A673 (cell line): ENCODE measurements around the gene TOMM40L. TPM values are rescaled to one million over a fixed set of nuclear protein-coding genes. Genes with fewer than 3 reads are reported as not detected.

Experiments used
- BruUV-seq: library from RNA; stranded (reverse); fragments of 400-500 nt; replicated peaks from 2 replicates; lab custom pipeline; 2021; lab: Mats Ljungman, UMichigan
- CTCF ChIA-PET: fragments of 300-600 bp; sonication (Branson Sonifier 250); formaldehyde crosslinking; loops from one replicate; lab custom pipeline; 2022; ENCODE audit warnings: antibody characterized with exemption; lab: Charles Lee
- POLR2A ChIA-PET: fragments of 300-600 bp; sonication (Branson Sonifier 250); formaldehyde crosslinking; loops from one replicate; lab custom pipeline; 2022; ENCODE audit warnings: antibody characterized with exemption; ENCODE audit not compliant: low non-redundant PET; lab: Charles Lee
- DNase-seq: peaks from one replicate; pipeline ENCODE4 v3.0.0-alpha.2; 2015; ENCODE audit warnings: low spot score
- H3K27ac ChIP-seq: fragments of 200-600 bp; sonication (generic); 2 replicates; pipeline ENCODE4 v1.5.1; 2016; ENCODE audit warnings: mixed run types, low read depth, mild to moderate bottlenecking, mixed read lengths, antibody characterized with exemption, low read length; ENCODE audit not compliant: poor library complexity, severe bottlenecking
- H3K27me3 ChIP-seq: fragments of 200-600 bp; sonication (generic); replicated peaks from 2 replicates; pipeline ENCODE4 v1.6.1; 2017; ENCODE audit warnings: mixed run types, low read depth, mild to moderate bottlenecking, mixed read lengths, antibody characterized with exemption, low read length; ENCODE audit not compliant: insufficient read depth, poor library complexity
- H3K36me3 ChIP-seq: fragments of 200-600 bp; sonication (generic); 2 replicates; pipeline ENCODE4 v1.6.1; 2016; ENCODE audit warnings: mixed run types, mild to moderate bottlenecking, mixed read lengths, antibody characterized with exemption, low read length; ENCODE audit not compliant: insufficient read depth, poor library complexity, severe bottlenecking
- H3K4me1 ChIP-seq: fragments of 200-600 bp; sonication (generic); 2 replicates; pipeline ENCODE4 v1.6.1; 2017; ENCODE audit warnings: mixed run types, mild to moderate bottlenecking, mixed read lengths, antibody characterized with exemption, low read length; ENCODE audit not compliant: insufficient read depth, poor library complexity, severe bottlenecking
- H3K4me3 ChIP-seq: fragments of 200-600 bp; sonication (generic); 2 replicates; pipeline ENCODE4 v1.5.1; 2016; ENCODE audit warnings: low read depth, mixed run types, mild to moderate bottlenecking, mixed read lengths, low read length; ENCODE audit not compliant: poor library complexity, severe bottlenecking
- H3K9me3 ChIP-seq: fragments of 200-600 bp; sonication (generic); 2 replicates; pipeline ENCODE4 v1.6.1; 2016; ENCODE audit warnings: mixed run types, low read depth, mild to moderate bottlenecking, mixed read lengths, antibody characterized with exemption, low read length; ENCODE audit not compliant: poor library complexity, severe bottlenecking
- EZH2 ChIP-seq: fragments of 200-600 bp; sonication (generic); IDR thresholded peaks from 2 replicates; pipeline ENCODE4 v1.6.1; 2017; ENCODE audit warnings: borderline replicate concordance, low read depth, mild to moderate bottlenecking, mixed read lengths, antibody characterized with exemption, low read length; ENCODE audit not compliant: poor library complexity, severe bottlenecking
- intact Hi-C: fragments of 100-400 bp; cut with micrococcal nuclease; formaldehyde crosslinking; loops from one replicate; pipeline ENCODE4 v1.10.0; 2022; ENCODE audit not compliant: unreplicated experiment
- total RNA-seq: library from RNA; stranded (reverse); gene quantifications from 2 replicates; pipeline ENCODE4 v1.2.3, GENCODE V29; 2021
- TF ChIP-seq, protein P1 (sequence below): fragments of 300-800, 200-600 bp; sonication (generic); conservative IDR thresholded peaks from 2 replicates; pipeline ENCODE4 v1.5.1; 2017; ENCODE audit warnings: low read depth, mild to moderate bottlenecking, antibody characterized with exemption, low read length, moderate library complexity, mixed read lengths

The TOMM40L gene
- total RNA-seq, 1 experiment from 2014 or later = 14.0 TPM

- Histone ChIP-seq H3K27me3 (no peaks in the 10 kb centered on the region), H3K4me1 (peaks cover 51% of the 10 kb centered on the region), H3K27ac (peak overlapping the region; percentile 87), H3K9me3 (no peaks in the 10 kb centered on the region), H3K4me3 (peak overlapping the region; percentile 57), H3K36me3 (peaks cover 28% of the 10 kb centered on the region)
- peak; percentile 43 for DNase-seq
- intact Hi-C loops = no loop called here
- BruUV-seq = TSS peak; percentile 86
- POLR2A ChIA-PET = no interaction called here
- CTCF ChIA-PET = interaction anchor here (0.7 to 2.8 kb wide), 3 partner anchors 27 to 33 kb away, joined by 4 to 8 read pairs (median 7); partner anchors contain the start of genes PPOX and TOMM40L
- TF ChIP-seq, protein P1, sequence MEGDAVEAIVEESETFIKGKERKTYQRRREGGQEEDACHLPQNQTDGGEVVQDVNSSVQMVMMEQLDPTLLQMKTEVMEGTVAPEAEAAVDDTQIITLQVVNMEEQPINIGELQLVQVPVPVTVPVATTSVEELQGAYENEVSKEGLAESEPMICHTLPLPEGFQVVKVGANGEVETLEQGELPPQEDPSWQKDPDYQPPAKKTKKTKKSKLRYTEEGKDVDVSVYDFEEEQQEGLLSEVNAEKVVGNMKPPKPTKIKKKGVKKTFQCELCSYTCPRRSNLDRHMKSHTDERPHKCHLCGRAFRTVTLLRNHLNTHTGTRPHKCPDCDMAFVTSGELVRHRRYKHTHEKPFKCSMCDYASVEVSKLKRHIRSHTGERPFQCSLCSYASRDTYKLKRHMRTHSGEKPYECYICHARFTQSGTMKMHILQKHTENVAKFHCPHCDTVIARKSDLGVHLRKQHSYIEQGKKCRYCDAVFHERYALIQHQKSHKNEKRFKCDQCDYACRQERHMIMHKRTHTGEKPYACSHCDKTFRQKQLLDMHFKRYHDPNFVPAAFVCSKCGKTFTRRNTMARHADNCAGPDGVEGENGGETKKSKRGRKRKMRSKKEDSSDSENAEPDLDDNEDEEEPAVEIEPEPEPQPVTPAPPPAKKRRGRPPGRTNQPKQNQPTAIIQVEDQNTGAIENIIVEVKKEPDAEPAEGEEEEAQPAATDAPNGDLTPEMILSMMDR = 0 out of 2 replicates have a peak, but pooled peaks have one; percentile 18
- no peak for TF ChIP-seq EZH2
Observed at GRCh38 chr1:161198194-161198896, 27.5 kb upstream of the TOMM40L start.

GRCh38 chr1:161198897-161199431 lies 26.9 kb upstream of the TOMM40L start, which contains the start of gene ADAMTS4:
Gene ADAMTS4, minus strand, starts transcription at chr1:161199054. Its CDS starts 427 bp downstream, at chr1:161198627.
- H3K4me3 ChIP-seq = peak within 1 kb of the TSS; percentile 57
- POLR2A ChIA-PET = interaction anchor here (0.6 kb wide), 1 partner anchor 77 kb away, joined by 5 read pairs; no protein-coding TSS in a partner anchor

DNA sequence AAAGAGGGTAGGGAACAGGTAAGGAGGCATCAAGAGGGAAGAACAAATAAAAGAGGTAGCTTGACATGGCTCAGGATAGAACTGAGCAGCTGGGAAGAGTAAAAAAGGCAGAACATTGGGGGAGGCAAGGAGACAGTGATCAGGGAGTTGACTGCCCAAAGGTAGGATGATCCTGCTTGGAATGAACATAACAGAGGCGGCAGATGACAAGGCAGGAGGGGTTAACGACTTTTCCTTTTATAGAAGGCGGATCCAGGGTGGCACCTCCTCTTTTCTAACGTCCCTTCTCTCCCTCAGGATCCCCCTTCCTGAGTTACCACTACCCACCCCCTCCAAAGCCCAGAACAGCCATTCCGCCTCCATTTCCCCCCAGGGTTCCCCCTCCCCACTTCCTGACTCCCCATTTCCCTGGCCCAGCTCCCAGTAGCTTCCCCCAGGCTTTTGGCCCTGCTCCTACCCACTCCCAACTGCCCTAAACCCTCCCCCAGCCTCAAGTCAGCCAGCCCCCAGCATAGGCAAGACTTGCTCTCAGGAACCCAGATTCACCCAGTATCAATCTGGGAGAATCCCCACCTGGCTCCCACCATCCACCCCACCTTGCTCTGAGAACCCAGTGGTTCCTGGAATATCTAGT lies 26.2 kb upstream of the TOMM40L start:
- H3K4me1 ChIP-seq = peaks cover 51% of the 10 kb centered on the region
- H3K9me3 ChIP-seq = no peaks in the 10 kb centered on the region
- POLR2A ChIA-PET = interaction anchor here (0.6 kb wide), 1 partner anchor 78 kb away, joined by 5 read pairs; no protein-coding TSS in a partner anchor
- no peaks in the 10 kb centered on the region for H3K27me3 ChIP-seq
- CTCF ChIA-PET = interaction anchor here (2.8 kb wide), 1 partner anchor 26 kb away, joined by 8 read pairs; the partner anchor contains the start of gene TOMM40L
- H3K4me3 ChIP-seq = peak overlapping the region; percentile 57
- no peak for TF ChIP-seq EZH2
- TF ChIP-seq, protein P1 = no peak
- intact Hi-C loops = no loop called here
- BruUV-seq = no TSS peak
- peak; percentile 76 for DNase-seq
- H3K36me3 ChIP-seq = peaks cover 28% of the 10 kb centered on the region
- H3K27ac ChIP-seq = peak overlapping the region; percentile 87

More at GRCh38 chr1:161198897-161199431, 26.9 kb upstream of the TOMM40L start, which contains the start of gene ADAMTS4:
- no peak for TF ChIP-seq EZH2
- TF ChIP-seq, protein P1 = no peak
- H3K27me3 ChIP-seq = no peaks in the 10 kb centered on the region
- DNase-seq = peak; percentile 96
- H3K9me3 ChIP-seq = no peaks in the 10 kb centered on the region
- intact Hi-C loops = no loop called here
- H3K36me3 ChIP-seq = peaks cover 28% of the 10 kb centered on the region
- CTCF ChIA-PET = interaction anchor here (0.9 to 2.8 kb wide), 2 partner anchors 27 to 33 kb away, joined by 4 to 8 read pairs; partner anchors contain the start of genes PPOX and TOMM40L
- no TSS peak for BruUV-seq
- H3K27ac ChIP-seq = peak within 1 kb of the TSS; percentile 87
- H3K4me1 ChIP-seq = peaks cover 51% of the 10 kb centered on the region
